Measurements from ENCODE around the gene POU4F2.

The POU4F2 gene

GRCh38 chr4:146643812-146644401 is 5.2 kb downstream of the POU4F2 start:
- DNase-seq (ENCODE audit: low read depth): peak; percentile 8

DNA sequence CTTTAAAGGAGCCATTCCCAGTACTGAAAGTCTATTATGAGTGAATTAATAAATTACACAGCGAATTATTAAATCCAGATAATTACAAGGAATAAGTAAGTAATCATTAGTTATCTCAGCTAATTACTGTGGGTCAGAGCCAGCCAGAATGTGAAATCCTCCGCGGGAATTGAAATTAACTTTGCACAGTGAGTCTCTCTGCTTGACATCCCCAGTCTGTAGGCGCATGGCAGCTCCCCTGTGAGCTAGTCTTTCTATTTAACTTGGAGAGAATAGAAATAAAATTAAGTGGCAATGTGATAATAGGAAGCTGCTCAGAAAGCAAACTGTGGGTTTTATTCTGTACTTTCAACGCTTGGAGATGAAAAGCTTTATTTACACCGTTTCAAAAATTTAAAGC is 7.2 kb downstream of the POU4F2 start:
- H3K4me3 ChIP-seq (ENCODE audit: low read length): no peak overlapping the region
- TF ChIP-seq, protein P1, sequence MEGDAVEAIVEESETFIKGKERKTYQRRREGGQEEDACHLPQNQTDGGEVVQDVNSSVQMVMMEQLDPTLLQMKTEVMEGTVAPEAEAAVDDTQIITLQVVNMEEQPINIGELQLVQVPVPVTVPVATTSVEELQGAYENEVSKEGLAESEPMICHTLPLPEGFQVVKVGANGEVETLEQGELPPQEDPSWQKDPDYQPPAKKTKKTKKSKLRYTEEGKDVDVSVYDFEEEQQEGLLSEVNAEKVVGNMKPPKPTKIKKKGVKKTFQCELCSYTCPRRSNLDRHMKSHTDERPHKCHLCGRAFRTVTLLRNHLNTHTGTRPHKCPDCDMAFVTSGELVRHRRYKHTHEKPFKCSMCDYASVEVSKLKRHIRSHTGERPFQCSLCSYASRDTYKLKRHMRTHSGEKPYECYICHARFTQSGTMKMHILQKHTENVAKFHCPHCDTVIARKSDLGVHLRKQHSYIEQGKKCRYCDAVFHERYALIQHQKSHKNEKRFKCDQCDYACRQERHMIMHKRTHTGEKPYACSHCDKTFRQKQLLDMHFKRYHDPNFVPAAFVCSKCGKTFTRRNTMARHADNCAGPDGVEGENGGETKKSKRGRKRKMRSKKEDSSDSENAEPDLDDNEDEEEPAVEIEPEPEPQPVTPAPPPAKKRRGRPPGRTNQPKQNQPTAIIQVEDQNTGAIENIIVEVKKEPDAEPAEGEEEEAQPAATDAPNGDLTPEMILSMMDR (conservative IDR thresholded peaks at IDR 0.05; ENCODE audit: low read depth, low read length): no peak
- DNase-seq (ENCODE audit: low read depth): no peak

More at GRCh38 chr4:146643812-146644401, 5.2 kb downstream of the POU4F2 start:
- TF ChIP-seq, protein P1 (conservative IDR thresholded peaks at IDR 0.05; ENCODE audit: low read depth, low read length): no peak
- no peak overlapping the region for H3K4me3 ChIP-seq (ENCODE audit: low read length)

- H3K4me3 ChIP-seq (ENCODE audit: low read length): no peak overlapping the region
- DNase-seq (ENCODE audit: low read depth): no peak
- TF ChIP-seq, protein P1 (conservative IDR thresholded peaks at IDR 0.05; ENCODE audit: low read depth, low read length): no peak
Measured at GRCh38 chr4:146646593-146647325, 8.1 kb downstream of the POU4F2 start.

- TF ChIP-seq, protein P1 (conservative IDR thresholded peaks at IDR 0.05; ENCODE audit: low read depth, low read length): no peak
- no peak overlapping the region for H3K4me3 ChIP-seq (ENCODE audit: low read length)
- no peak for DNase-seq (ENCODE audit: low read depth)
Measured at GRCh38 chr4:146647615-146648460, 9.1 kb downstream of the POU4F2 start.

DNA sequence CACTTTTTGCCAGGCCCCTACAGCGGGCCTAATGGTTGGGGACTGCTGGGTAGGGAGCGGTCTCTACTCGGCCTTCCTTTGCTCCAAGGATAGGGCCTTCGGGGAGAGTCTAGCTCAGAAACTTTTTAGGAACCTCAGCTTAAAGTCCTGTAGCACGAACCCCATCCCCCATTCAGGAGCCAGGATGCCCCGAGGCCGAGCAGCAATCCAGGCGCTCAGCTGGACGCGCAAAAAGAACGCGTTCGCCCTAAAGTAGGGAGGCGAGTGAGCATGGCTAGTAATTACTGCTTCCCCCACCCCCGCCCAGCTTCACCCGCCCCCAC is 9.7 kb downstream of the POU4F2 start:
- no peak for DNase-seq (ENCODE audit: low read depth)
- H3K4me3 ChIP-seq (ENCODE audit: low read length): no peak overlapping the region
- TF ChIP-seq, protein P1 (conservative IDR thresholded peaks at IDR 0.05; ENCODE audit: low read depth, low read length): no peak

GRCh38 chr4:146649232-146649631 is 10.5 kb downstream of the POU4F2 start:
- no peak overlapping the region for H3K4me3 ChIP-seq (ENCODE audit: low read length)
- TF ChIP-seq, protein P1 (conservative IDR thresholded peaks at IDR 0.05; ENCODE audit: low read depth, low read length): no peak
- DNase-seq (ENCODE audit: low read depth): no peak
